B cell (primary cell): ENCODE data around the gene GLUD1.

Source experiments
- EZH2 ChIP-seq: IDR thresholded peaks from 2 replicates; pipeline ENCODE4 v1.6.1; 2012; ENCODE audit warnings: borderline replicate concordance, low read depth, mild to moderate bottlenecking, moderate library complexity, low read length; ENCODE audit not compliant: insufficient read depth, poor library complexity, severe bottlenecking
- TF ChIP-seq, protein P1 (sequence below): fragments of 200-600 bp; IDR thresholded peaks from one replicate; pipeline ENCODE4 v1.8.0; 2022; ENCODE audit warnings: antibody characterized with exemption, mild to moderate bottlenecking

- TF ChIP-seq, protein P1, sequence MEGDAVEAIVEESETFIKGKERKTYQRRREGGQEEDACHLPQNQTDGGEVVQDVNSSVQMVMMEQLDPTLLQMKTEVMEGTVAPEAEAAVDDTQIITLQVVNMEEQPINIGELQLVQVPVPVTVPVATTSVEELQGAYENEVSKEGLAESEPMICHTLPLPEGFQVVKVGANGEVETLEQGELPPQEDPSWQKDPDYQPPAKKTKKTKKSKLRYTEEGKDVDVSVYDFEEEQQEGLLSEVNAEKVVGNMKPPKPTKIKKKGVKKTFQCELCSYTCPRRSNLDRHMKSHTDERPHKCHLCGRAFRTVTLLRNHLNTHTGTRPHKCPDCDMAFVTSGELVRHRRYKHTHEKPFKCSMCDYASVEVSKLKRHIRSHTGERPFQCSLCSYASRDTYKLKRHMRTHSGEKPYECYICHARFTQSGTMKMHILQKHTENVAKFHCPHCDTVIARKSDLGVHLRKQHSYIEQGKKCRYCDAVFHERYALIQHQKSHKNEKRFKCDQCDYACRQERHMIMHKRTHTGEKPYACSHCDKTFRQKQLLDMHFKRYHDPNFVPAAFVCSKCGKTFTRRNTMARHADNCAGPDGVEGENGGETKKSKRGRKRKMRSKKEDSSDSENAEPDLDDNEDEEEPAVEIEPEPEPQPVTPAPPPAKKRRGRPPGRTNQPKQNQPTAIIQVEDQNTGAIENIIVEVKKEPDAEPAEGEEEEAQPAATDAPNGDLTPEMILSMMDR, result no peak
- no peak for TF ChIP-seq EZH2
These were observed 1.6 kb downstream of the GLUD1 start for GRCh38 chr10:87092861-87093631.
